GM21423 (cell line): ENCODE data around the gene ZBTB46.
"Not testable (repeated sequence)": the region's sequence is repeated elsewhere in the genome, so short reads cannot be mapped to it uniquely, and the experiment has no call there.

Experiments used
- ATAC-seq: cut with Tn5 transposase; IDR thresholded peaks from one replicate; pipeline ENCODE4 v1.9.1; 2021; ENCODE audit warnings: mild to moderate bottlenecking, moderate library complexity; ENCODE audit not compliant: unreplicated experiment

The ZBTB46 gene

DNA sequence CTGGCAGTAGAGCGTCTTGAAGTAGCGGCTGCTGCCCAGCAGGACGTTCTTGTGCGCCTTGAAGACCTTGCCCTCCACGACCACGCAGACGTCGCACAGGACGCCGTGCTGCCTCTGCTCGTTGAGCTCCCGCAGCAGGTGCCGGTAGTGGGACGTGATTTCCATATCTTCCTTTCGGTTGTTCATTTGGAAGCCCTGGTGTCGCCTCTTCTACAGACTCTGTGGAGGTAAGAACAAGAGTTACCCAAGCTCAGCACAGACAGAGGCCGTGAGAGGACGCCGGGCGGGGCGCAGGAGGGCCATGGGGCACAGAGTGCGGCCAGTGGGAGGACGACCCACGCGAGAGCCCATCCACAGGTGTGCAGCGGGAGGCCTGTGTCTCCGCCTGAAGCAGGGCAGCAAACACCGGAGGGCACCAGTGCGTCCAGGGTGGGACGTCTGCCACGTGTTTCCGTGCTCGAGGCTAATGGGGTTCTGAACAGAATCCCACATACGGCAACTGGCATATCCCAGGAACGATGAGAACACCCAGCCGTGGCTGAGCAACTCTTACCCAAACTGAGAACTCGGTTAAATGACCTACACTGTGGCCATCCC lies 40.4 kb downstream of the ZBTB46 start:
- no peak for ATAC-seq

DNA sequence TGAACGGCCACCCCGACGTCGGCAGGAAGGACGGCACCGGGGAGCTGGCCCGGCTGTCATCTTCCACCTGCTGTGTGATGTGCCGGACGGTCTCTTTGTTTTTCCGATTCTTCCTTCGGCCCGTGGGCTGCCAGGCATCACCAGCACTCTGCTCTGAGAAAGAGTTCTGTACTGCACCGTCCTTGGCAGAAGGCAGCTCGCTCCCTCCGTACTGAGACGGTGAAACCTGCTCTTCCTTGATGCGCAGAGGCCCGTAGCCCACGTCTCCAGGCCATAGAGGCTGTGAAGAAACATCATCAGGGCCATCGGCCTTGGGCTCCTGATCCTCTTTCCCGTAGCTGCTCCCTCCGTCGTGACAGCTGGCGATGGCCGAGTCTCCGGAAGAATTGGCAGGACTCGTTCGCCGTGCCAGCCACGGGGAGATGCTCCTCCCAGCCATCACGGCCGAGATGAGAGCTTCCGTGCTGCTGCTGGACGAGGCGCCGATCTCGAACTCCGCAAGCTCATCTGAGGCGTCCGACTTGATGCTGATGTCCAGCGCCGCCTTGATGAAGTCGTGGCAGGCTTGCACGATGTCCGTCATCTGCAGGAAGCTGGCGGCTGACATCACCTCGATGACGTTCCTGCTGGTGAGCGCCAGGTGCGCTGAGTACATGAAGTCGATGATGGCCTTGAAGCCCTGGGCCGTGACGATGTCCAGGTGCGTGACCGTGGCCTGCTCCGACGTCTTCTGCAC lies 41.1 kb downstream of the ZBTB46 start:
- no peak for ATAC-seq

DNA sequence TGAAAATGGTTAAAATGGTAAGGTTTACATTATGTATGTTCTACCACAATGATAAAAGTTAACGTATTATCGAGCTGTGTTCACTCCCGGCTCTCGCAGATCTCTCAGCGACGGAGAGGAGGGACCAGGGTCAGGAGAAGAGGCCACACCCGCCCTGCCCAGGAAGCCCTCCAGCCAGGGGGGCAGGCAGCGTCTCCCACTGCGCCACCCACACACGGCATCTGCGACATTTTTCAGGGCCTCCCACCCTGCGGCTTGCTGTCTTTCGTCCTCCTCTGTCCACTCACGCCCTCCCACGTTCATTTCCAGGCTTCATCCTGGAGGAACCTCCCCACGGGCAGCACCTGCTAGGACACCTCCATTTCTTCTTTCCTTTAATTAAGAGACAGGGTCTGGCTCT lies 43.3 kb downstream of the ZBTB46 start:
- ATAC-seq, result no peak

- no peak for ATAC-seq
Observed at GRCh38 chr20:63787302-63787701, 43.8 kb downstream of the ZBTB46 start.

DNA sequence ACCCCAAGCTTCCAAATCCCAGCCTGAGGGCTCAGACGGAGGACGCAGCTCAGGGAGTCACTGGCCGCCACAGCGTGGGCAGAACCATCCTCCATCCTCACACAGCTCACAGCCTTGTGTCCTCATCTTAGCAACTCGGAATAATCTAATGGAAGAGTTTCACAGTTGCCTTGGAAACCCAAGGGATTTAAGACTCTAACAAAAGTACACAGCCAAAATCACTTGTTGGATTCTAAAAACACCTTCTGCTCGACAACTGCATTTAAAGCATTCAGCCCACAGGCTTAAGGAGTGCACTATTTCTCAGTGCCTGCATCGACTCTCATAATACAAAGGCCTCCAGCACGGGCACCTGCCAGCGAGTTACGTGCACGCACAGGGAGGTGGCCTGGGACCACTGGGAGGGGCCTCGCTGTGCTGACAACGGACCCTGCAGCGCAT lies 45.4 kb downstream of the ZBTB46 start:
- ATAC-seq, result no peak

DNA sequence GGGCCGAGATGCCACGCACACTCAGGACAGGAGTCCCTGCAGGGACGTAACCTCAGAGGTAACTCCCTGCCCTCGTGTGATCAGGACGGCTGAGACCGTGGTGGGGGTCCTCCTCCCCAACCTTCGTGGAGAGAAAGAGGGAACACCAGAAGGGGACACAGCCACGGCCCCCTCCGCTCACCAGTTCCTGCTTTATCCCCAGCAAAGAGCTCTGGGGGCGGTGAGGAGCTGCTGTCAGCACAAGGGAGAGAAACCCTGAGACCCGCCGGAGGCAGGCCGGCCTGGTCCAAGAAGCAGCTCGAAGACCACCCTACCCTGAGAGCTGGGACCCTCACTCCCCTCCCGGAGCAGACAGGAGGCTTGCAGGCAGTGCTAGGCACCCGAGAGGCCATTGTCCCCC lies 47.1 kb downstream of the ZBTB46 start:
- ATAC-seq, result no peak

GRCh38 chr20:63782521-63782971 lies 48.5 kb downstream of the ZBTB46 start:
- ATAC-seq, result no peak

GRCh38 chr20:63782051-63782471 lies 49.0 kb downstream of the ZBTB46 start:
- ATAC-seq, result no peak

- no peak for ATAC-seq
Observed at GRCh38 chr20:63781181-63781580, 49.9 kb downstream of the ZBTB46 start.

- ATAC-seq, result no peak
Observed at GRCh38 chr20:63778857-63779256, 52.2 kb downstream of the ZBTB46 start.

GRCh38 chr20:63778034-63778752 lies 52.9 kb downstream of the ZBTB46 start:
- no peak for ATAC-seq

DNA sequence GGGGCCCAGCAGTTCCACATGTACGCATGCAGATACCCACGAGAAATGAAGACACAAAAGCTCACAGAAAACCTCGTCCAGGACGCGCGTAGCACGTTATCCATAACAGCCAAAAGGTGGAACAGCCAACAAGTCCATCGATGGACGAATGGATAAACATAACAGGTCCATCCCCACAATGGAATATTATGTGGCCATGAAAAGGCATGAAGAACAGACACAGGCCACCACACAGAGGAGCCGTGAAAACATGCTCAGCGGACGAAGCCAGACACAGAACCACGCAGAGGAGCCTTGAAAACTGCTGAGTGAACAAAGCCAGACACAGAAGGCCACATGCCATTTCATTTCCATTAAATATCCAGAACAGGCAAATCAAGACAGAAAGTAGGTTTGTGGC lies 53.5 kb downstream of the ZBTB46 start:
- ATAC-seq, result no peak

GRCh38 chr20:63776875-63777274 lies 54.2 kb downstream of the ZBTB46 start:
- not testable (repeated sequence) for ATAC-seq

DNA sequence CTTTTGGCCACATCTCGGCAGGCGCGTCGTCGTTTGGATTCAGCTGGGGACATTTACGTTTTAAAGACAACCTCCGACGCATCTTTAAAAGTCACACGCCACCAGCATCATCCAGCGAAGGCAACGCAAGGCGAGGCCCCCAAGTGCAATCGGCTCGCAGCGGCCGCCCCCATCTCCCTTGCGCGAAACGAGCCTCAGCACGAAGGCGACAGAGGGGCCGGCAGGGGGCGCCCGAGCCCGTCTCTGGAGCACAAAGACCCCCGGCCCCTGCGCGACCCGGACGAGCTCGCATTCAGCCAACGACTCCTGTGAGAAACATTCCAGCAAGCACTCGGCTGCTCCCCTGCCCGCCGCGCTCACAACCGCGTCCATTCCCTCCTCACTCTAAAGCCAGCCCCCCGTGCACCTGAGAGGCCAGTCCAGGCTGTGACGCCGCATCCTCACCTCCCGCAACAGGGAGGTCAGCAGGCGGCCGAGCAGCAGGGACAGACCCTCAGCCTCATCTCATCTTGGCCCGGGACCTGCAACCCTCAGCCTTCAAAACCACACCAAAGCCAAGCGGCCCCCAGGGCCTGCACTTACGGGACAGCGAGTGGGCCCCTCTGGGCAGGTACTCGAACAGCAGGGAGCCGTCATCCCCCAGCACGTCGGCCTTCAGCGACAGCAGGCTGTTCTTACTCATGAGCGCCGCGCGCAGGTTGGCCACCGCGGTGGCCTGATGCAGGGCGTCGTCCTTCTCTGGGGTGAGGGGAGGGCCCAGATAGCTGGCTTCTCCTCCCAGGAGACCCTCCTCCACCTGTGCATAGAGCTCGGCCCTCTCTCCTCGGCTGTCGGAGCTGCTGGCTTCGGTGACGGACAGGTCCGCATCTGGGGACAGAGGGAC lies 55.7 kb downstream of the ZBTB46 start:
- no peak for ATAC-seq

DNA sequence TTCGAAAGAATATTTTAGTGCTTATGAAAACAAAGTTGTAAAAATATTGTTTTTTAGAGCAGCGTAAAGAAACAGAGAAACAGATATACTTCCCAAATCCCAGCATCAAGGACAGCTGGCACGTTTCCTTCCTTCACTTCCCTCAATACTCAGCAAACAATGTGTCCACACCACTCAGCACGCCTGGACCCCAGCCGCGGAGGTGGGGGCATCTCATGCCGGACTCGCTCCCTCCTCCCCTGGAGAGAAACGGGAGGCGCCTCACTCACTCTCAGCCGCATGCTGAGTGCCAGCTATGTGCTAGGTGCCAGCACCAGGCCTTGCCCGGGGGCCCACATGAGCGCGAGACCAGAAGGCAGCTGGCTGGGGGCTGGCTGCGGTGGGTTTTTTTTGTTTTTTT lies 56.8 kb downstream of the ZBTB46 start:
- ATAC-seq, result no peak

DNA sequence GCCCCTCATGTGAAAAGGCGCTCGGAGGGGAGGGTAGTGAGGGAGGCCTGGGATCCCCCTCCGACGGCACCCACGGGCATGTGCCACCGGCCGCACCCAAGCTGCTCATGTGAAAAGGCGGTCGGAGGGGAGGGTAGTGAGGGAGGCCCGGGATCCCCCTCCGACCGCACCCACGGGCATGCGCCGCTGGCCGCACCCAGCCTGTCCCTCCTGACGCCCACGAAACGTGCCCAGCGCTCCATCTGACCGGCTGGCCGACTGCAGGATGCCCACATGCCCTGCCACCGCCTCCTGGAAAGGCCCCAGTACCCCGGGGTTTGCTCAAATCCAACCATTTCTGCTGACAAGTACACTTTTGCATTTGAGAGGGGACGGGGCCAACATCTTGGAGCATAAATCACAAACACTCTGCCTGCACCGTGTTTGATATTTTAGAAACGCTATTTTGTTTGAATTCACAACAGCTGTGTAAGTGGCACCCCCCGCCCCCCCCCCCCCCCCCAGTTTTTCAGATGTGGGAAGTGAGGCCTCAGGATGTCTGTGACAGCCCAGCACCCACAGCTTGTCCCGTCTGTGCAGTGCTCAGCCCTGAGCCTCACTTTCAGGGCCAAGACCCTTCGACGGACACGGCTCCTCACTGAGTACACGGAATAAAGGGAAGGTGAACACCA lies 57.4 kb downstream of the ZBTB46 start:
- no peak for ATAC-seq

DNA sequence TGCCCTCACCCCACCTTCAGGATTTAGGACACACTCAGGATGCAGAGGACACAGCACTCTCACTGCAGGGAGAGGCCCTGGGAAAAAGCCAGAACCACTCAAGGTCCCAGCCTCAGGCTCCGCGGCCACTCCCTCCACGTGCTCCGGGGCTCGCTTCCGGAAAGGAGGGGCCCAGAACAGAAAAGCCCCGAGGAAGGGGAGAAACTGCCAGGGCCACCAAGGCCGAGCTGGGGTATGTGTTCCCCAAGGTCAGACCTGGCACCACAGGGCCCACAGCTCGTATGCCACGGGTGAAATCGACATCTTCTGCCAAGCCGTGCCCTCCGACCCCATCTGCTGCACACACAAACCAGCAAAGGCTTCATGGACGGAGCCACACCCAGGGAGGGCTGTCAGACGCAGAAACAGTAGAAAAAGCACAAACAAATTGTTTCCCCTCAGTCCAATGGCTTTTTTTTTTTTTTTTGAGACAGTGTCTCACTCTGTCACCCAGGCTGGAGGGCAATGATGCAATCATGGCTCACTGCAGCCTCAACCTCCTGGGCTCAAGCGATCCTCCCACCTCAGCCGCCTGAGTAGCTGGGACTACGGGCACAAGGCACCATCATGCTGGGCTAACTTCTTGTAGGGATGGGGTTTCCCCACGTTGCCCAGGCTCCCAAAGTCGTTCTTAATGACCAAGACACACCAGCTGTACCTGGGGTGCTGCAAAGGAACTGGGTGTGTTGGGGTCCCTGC lies 58.1 kb downstream of the ZBTB46 start:
- ATAC-seq, result no peak

GRCh38 chr20:63771046-63771707 lies 59.9 kb downstream of the ZBTB46 start:
- no peak for ATAC-seq

DNA sequence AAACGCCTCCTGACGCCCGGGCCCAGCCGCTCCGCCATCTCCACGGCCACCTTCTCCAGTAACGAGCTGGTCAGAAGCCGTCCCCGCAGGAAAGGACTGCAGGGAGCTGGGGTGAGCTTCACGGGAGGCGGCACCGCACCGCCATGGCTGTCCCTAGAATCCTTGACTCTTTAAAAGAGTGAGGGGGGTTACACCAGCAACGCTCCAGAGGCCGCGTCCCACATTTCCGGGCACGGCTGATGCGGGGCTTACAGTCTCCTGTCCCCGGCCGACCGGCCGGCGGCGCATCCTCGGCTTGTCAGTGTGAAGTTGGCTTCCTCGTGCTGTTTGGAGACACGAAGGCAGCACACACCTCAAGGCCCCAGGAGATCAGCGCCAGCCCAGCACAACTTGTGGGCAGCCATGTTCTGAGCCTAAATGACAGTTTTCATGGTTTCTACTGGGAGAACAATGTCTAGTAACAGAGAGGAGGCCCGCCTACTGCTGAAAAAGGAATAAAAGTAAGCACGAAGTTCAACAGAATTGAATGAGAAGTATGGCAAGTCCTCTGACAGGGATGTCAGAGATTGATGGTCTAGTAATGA lies 61.1 kb downstream of the ZBTB46 start:
- ATAC-seq, result no peak
